ENCODE measurements around the gene SRC.

DNA sequence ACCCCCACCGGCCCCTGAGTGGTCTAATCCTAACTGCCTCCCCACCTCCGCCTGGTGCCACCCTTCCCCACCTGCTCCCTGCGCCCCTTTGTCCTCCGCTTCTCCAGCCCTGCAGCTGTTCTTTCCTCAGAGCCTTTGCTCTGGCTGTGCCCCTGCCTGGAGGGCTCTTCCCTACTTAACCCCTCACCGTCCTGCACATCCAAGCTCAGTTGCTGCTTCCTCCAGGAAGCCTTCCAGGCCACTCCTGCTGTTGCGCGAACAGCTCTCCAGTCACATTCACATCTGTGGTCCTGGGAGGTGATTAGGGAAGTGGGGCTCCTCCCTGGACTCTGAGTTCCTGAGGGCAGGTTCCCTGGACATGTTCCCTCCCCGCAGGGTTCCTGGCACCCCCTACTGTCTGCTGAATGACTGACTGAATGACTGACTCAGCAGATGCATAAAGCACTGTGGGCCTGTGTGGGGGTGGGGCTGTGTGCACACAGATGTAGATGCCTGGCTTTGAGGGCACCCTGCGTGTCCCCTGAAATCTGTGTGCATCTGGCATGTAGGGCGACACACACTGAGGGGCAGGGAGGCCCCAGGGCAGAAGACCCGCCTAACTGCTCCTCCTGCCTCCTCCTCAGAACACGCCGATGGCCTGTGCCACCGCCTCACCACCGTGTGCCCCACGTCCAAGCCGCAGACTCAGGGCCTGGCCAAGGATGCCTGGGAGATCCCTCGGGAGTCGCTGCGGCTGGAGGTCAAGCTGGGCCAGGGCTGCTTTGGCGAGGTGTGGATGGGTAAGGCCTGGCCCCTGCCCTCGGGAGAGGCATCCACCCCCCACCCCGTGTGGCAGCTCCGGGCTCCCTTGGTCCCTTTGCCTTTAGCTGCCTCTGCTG is 51.4 kb downstream of the SRC start:
- TF ChIP-seq EZH2 (IDR thresholded peaks at IDR 0.05) (no peak), POLR2AphosphoS5 (IDR thresholded peaks at IDR 0.05; ENCODE audit: borderline replicate concordance, low read depth, low read length) (no peak)
